Tibial nerve (tissue), 4 donors: Measurements from ENCODE around the gene TRPM1. TPM values are rescaled to one million over a fixed set of nuclear protein-coding genes. Genes with fewer than 3 reads are reported as not detected.

Source experiments
- DNase-seq, 2 donors: peaks; one replicate each; pipeline ENCODE4 v3.0.0-alpha.2; 2019; ENCODE audit warnings: low spot score in 2 of 2
- H3K27ac ChIP-seq, 4 donors: fragments of 200-600 bp; sonication (generic) in 3 of 4; one replicate each; pipeline ENCODE4 v1.5.1; 2017 to 2019; ENCODE audit warnings: mild to moderate bottlenecking in 1 of 4
- H3K27me3 ChIP-seq, 2 donors: fragments of 200-600 bp; sonication (generic) in 1 of 2; one replicate each; pipeline versions ENCODE4 v1.5.1 to v1.6.0; 2017 to 2019
- H3K36me3 ChIP-seq, 3 donors: fragments of 200-600 bp; sonication (generic); one replicate each; pipeline ENCODE4 v1.5.1; 2018 to 2019
- H3K4me1 ChIP-seq, 4 donors: fragments of 200-600 bp; sonication (generic) in 3 of 4; one replicate each; pipeline ENCODE4 v1.5.1; 2017 to 2019
- H3K4me3 ChIP-seq, 4 donors: fragments of 200-600 bp; sonication (generic) in 3 of 4; one replicate each; pipeline ENCODE4 v1.5.1; 2017 to 2019; ENCODE audit warnings: mild to moderate bottlenecking in 1 of 4, moderate library complexity in 1 of 4
- H3K9me3 ChIP-seq, 4 donors: fragments of 200-600 bp; sonication (generic) in 3 of 4; one replicate each; pipeline ENCODE4 v1.5.1; 2017 to 2019
- CTCF ChIP-seq, 5 experiments: fragments of 200-600 bp in 3 of 5; fragments of 450-650 bp in 2 of 5; sonication (generic) in 3 of 5; IDR thresholded peaks; one replicate each; pipeline ENCODE4 v1.5.1; 2016 to 2019; ENCODE audit warnings: antibody characterized with exemption in 5 of 5, mild to moderate bottlenecking in 3 of 5, moderate library complexity in 2 of 5
- EP300 ChIP-seq, 2 donors: sonication (generic); formaldehyde crosslinking; IDR thresholded peaks; one replicate each; pipeline ENCODE4 v1.6.1; 2017; ENCODE audit warnings: antibody characterized with exemption in 2 of 2, mild to moderate bottlenecking in 1 of 2
- POLR2A ChIP-seq, 2 donors: fragments of 450-650 bp; IDR thresholded peaks; one replicate each; pipeline ENCODE4 v1.6.1; 2017; ENCODE audit warnings: antibody characterized with exemption in 2 of 2, mild to moderate bottlenecking in 2 of 2, moderate library complexity in 2 of 2
- WGBS, 2 donors: methylation state at CpG; one replicate each; pipeline ENCODE4 v1.1.5; 2018; 5-methylcytosine and 5-hydroxymethylcytosine counted together
- total RNA-seq, 4 donors: library from RNA; depleted of rRNA; stranded (reverse); fragments of >200 nt; gene quantifications; one replicate each; pipeline ENCODE4 v1.1.0, GENCODE V29; 2016

TRPM1 gene
- total RNA-seq, 4 donors from 2014 or later: not detected

- 77 to 91% methylated on average over 23 of the region's 24 CpGs for WGBS, 2 donors
- TF ChIP-seq EP300 (IDR thresholded peaks at IDR 0.05) (no peak), POLR2A (IDR thresholded peaks at IDR 0.05) (no peak), CTCF (IDR thresholded peaks at IDR 0.05) (no peak)
- H3K4me3 ChIP-seq: no peak overlapping the region
- H3K27ac ChIP-seq: no peak overlapping the region
- H3K36me3 ChIP-seq: no peaks in the 10 kb centered on the region
- H3K4me1 ChIP-seq: peaks cover 0 to 9% (median 0%) of the 10 kb centered on the region in 4 donors
- no peaks in the 10 kb centered on the region for H3K9me3 ChIP-seq
- DNase-seq: no peak
- H3K27me3 ChIP-seq: no peaks in the 10 kb centered on the region
Measured at GRCh38 chr15:31102374-31103342, 1.1 kb upstream of the TRPM1 start.

- no peaks in the 10 kb centered on the region for H3K27me3 ChIP-seq
- peaks cover 0 to 9% (median 0%) of the 10 kb centered on the region in 4 donors for H3K4me1 ChIP-seq
- 29 to 37% methylated on average over 4 of the region's 4 CpGs for WGBS, 2 donors
- H3K9me3 ChIP-seq: no peaks in the 10 kb centered on the region
- no peak overlapping the region for H3K4me3 ChIP-seq
- no peak for DNase-seq
- H3K27ac ChIP-seq: no peak overlapping the region
- TF ChIP-seq CTCF (IDR thresholded peaks at IDR 0.05) (no peak), POLR2A (IDR thresholded peaks at IDR 0.05) (no peak), EP300 (IDR thresholded peaks at IDR 0.05) (no peak)
- H3K36me3 ChIP-seq: no peaks in the 10 kb centered on the region
Measured at GRCh38 chr15:31102039-31102321, 455 bp upstream of the TRPM1 start.

GRCh38 chr15:31100738-31101137 lies 787 bp downstream of the TRPM1 start:
- no peaks in the 10 kb centered on the region for H3K27me3 ChIP-seq
- TF ChIP-seq EP300 (IDR thresholded peaks at IDR 0.05) (no peak), POLR2A (IDR thresholded peaks at IDR 0.05) (no peak), CTCF (IDR thresholded peaks at IDR 0.05) (no peak)
- no peaks in the 10 kb centered on the region for H3K36me3 ChIP-seq
- peaks cover 0 to 9% (median 0%) of the 10 kb centered on the region in 4 donors for H3K4me1 ChIP-seq
- DNase-seq: no peak
- WGBS, 2 donors: 69 to 79% methylated on average over 6 of the region's 6 CpGs
- no peak overlapping the region for H3K27ac ChIP-seq
- no peak overlapping the region for H3K4me3 ChIP-seq
- H3K9me3 ChIP-seq: no peaks in the 10 kb centered on the region

GRCh38 chr15:31098953-31099740 lies 2.4 kb downstream of the TRPM1 start:
- TF ChIP-seq CTCF (IDR thresholded peaks at IDR 0.05) (peak in 1 of 5 experiments; percentile 9), EP300 (IDR thresholded peaks at IDR 0.05) (no peak)
- H3K4me3 ChIP-seq: no peak overlapping the region
- WGBS, 2 donors: 70 to 78% methylated on average over 4 of the region's 4 CpGs
- H3K27me3 ChIP-seq: no peaks in the 10 kb centered on the region
- no peak overlapping the region for H3K27ac ChIP-seq
- H3K4me1 ChIP-seq: peaks cover 0 to 6% (median 0%) of the 10 kb centered on the region in 4 donors
- no peaks in the 10 kb centered on the region for H3K36me3 ChIP-seq
- no peak for DNase-seq
- no peaks in the 10 kb centered on the region for H3K9me3 ChIP-seq

GRCh38 chr15:31098491-31098917 lies 3.0 kb downstream of the TRPM1 start:
- no peak for TF ChIP-seq CTCF (IDR thresholded peaks at IDR 0.05)
- no peak for TF ChIP-seq POLR2A (IDR thresholded peaks at IDR 0.05)
- Histone ChIP-seq H3K4me3 (no peak overlapping the region), H3K36me3 (no peaks in the 10 kb centered on the region)

More at GRCh38 chr15:31098491-31098917, 3.0 kb downstream of the TRPM1 start:
- no peak for DNase-seq
- Histone ChIP-seq H3K4me1 (peaks cover 0 to 6% (median 0%) of the 10 kb centered on the region in 4 donors), H3K9me3 (no peaks in the 10 kb centered on the region), H3K27me3 (no peaks in the 10 kb centered on the region), H3K27ac (no peak overlapping the region)
- WGBS, 2 donors: 73 to 76% methylated on average over 6 of the region's 6 CpGs
